ENCODE results near the gene DQX1.

The DQX1 gene

DNA sequence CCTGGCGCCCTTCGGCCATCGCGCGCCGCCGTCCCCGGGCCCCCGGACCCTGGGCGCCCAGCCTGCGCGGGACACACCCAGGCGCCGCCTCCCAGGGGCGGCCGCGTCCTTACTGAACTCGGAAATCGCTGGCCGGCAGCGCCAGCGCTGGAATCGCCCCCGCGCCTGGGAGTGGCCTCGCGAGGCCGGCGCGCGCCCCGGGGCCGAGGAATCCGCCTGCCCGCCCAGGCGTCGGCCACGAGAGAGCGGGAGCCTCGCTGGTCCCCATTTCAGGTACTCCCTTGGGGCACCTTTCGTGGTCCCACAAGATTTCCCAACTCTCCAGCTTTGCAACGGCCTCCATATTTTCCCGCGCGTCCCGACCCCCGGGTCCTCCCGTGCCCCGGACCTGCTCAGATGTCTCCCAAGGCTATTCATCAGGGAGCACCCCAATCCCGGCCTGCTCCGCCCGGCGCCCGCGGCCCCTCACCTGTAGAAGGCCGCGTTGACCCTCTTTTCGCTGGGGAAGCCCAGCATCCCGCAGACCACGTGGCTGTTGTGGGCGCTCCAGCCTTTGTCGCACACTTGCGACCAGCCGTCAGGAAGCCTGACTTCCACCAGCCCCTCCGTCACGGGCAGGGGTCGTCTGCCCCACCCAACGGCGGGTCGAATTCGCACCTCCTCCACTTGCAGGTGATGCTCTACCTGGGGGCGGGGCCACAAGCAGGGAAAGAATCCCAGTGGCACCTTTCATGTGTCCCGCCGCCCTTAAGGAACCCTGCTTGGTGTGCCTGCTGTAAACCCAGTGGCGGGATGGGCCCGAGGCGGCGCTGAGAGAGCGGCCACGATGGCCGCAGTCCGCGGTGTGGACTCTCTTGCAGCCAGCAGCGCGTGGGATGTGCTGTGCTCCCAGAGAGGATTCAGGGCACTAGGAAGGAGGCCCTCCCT lies 23.1 kb upstream of the DQX1 start (continued):
- TF ChIP-seq, protein P1, sequence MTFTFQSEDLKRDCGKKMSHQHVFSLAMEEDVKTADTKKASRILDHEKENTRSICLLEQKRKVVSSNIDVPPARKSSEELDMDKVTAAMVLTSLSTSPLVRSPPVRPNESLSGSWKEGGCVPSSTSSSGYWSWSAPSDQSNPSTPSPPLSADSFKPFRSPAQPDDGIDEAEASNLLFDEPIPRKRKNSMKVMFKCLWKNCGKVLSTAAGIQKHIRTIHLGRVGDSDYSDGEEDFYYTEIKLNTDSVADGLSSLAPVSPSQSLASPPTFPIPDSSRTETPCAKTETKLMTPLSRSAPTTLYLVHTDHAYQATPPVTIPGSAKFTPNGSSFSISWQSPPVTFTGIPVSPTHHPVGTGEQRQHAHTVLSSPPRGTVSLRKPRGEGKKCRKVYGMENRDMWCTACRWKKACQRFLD (tag by site-specific recombination; IDR thresholded peaks at IDR 0.05): no peak
- peak; percentile 39; the same call in 1 of the 2 replicates for TF ChIP-seq ZBTB48 (tag by site-specific recombination; IDR thresholded peaks at IDR 0.05)
- TF ChIP-seq ZIC2 (tag by site-specific recombination; IDR thresholded peaks at IDR 0.05): no peak
- TF ChIP-seq ZNF629 (tag by site-specific recombination; IDR thresholded peaks at IDR 0.05): no peak
- TF ChIP-seq, protein P2, sequence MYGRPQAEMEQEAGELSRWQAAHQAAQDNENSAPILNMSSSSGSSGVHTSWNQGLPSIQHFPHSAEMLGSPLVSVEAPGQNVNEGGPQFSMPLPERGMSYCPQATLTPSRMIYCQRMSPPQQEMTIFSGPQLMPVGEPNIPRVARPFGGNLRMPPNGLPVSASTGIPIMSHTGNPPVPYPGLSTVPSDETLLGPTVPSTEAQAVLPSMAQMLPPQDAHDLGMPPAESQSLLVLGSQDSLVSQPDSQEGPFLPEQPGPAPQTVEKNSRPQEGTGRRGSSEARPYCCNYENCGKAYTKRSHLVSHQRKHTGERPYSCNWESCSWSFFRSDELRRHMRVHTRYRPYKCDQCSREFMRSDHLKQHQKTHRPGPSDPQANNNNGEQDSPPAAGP (tag by site-specific recombination; IDR thresholded peaks at IDR 0.05): no peak
- TF ChIP-seq KLF7 (tag by site-specific recombination; IDR thresholded peaks at IDR 0.05; ENCODE audit: borderline replicate concordance): no peak
- TF ChIP-seq SETDB1 (IDR thresholded peaks at IDR 0.05; ENCODE audit: insufficient read length, low read length): no peak
- TF ChIP-seq ZBTB8A (tag by site-specific recombination; IDR thresholded peaks at IDR 0.05): peak; percentile 53; the same call in 1 of the 2 replicates
- TF ChIP-seq ZNF10 (tag by site-specific recombination; IDR thresholded peaks at IDR 0.05): no peak
- TF ChIP-seq ZNF19 (tag by site-specific recombination; IDR thresholded peaks at IDR 0.05; ENCODE audit: low read depth): no peak
- no peak for TF ChIP-seq ZNF560 (tag by site-specific recombination; IDR thresholded peaks at IDR 0.05; ENCODE audit: borderline replicate concordance)
- TF ChIP-seq ZNF292 (tag by site-specific recombination; IDR thresholded peaks at IDR 0.05; ENCODE audit: borderline replicate concordance, low read depth): no peak
- 0 out of 2 replicates have a peak, but pooled peaks have one; percentile 25 for TF ChIP-seq ZNF24 (tag by site-specific recombination; IDR thresholded peaks at IDR 0.05)
- TF ChIP-seq ZNF248 (tag by site-specific recombination; IDR thresholded peaks at IDR 0.05): no peak
- TF ChIP-seq, protein P3, sequence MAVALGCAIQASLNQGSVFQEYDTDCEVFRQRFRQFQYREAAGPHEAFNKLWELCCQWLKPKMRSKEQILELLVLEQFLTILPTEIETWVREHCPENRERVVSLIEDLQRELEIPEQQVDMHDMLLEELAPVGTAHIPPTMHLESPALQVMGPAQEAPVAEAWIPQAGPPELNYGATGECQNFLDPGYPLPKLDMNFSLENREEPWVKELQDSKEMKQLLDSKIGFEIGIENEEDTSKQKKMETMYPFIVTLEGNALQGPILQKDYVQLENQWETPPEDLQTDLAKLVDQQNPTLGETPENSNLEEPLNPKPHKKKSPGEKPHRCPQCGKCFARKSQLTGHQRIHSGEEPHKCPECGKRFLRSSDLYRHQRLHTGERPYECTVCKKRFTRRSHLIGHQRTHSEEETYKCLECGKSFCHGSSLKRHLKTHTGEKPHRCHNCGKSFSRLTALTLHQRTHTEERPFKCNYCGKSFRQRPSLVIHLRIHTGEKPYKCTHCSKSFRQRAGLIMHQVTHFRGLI (tag by site-specific recombination; IDR thresholded peaks at IDR 0.05): no peak
- no peak for TF ChIP-seq YY2 (tag by site-specific recombination; IDR thresholded peaks at IDR 0.05)
- TF ChIP-seq, protein P4, sequence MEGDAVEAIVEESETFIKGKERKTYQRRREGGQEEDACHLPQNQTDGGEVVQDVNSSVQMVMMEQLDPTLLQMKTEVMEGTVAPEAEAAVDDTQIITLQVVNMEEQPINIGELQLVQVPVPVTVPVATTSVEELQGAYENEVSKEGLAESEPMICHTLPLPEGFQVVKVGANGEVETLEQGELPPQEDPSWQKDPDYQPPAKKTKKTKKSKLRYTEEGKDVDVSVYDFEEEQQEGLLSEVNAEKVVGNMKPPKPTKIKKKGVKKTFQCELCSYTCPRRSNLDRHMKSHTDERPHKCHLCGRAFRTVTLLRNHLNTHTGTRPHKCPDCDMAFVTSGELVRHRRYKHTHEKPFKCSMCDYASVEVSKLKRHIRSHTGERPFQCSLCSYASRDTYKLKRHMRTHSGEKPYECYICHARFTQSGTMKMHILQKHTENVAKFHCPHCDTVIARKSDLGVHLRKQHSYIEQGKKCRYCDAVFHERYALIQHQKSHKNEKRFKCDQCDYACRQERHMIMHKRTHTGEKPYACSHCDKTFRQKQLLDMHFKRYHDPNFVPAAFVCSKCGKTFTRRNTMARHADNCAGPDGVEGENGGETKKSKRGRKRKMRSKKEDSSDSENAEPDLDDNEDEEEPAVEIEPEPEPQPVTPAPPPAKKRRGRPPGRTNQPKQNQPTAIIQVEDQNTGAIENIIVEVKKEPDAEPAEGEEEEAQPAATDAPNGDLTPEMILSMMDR (tag by site-specific recombination; IDR thresholded peaks at IDR 0.05): no peak
- no peak for TF ChIP-seq ZNF114 (tag by site-specific recombination; IDR thresholded peaks at IDR 0.05)
- TF ChIP-seq ZNF157 (tag by site-specific recombination; IDR thresholded peaks at IDR 0.05): no peak
- no peak for TF ChIP-seq KLF16 (tag by site-specific recombination; IDR thresholded peaks at IDR 0.05)
- no peak for TF ChIP-seq ZNF792 (tag by site-specific recombination; IDR thresholded peaks at IDR 0.05)
- no peak for TF ChIP-seq ZNF837 (tag by site-specific recombination; IDR thresholded peaks at IDR 0.05)
- TF ChIP-seq ZEB2 (tag by site-specific recombination; IDR thresholded peaks at IDR 0.05): peak; percentile 31; the same call in 1 of the 2 replicates
- TF ChIP-seq ZNF155 (tag by site-specific recombination; IDR thresholded peaks at IDR 0.05): no peak
- TF ChIP-seq, protein P5, sequence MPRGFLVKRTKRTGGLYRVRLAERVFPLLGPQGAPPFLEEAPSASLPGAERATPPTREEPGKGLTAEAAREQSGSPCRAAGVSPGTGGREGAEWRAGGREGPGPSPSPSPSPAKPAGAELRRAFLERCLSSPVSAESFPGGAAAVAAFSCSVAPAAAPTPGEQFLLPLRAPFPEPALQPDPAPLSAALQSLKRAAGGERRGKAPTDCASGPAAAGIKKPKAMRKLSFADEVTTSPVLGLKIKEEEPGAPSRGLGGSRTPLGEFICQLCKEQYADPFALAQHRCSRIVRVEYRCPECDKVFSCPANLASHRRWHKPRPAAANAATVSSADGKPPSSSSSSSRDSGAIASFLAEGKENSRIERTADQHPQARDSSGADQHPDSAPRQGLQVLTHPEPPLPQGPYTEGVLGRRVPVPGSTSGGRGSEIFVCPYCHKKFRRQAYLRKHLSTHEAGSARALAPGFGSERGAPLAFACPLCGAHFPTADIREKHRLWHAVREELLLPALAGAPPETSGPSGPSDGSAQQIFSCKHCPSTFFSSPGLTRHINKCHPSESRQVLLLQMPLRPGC (tag by site-specific recombination; IDR thresholded peaks at IDR 0.05): no peak
- TF ChIP-seq, protein P6, sequence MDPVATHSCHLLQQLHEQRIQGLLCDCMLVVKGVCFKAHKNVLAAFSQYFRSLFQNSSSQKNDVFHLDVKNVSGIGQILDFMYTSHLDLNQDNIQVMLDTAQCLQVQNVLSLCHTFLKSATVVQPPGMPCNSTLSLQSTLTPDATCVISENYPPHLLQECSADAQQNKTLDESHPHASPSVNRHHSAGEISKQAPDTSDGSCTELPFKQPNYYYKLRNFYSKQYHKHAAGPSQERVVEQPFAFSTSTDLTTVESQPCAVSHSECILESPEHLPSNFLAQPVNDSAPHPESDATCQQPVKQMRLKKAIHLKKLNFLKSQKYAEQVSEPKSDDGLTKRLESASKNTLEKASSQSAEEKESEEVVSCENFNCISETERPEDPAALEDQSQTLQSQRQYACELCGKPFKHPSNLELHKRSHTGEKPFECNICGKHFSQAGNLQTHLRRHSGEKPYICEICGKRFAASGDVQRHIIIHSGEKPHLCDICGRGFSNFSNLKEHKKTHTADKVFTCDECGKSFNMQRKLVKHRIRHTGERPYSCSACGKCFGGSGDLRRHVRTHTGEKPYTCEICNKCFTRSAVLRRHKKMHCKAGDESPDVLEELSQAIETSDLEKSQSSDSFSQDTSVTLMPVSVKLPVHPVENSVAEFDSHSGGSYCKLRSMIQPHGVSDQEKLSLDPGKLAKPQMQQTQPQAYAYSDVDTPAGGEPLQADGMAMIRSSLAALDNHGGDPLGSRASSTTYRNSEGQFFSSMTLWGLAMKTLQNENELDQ (tag by site-specific recombination; IDR thresholded peaks at IDR 0.05; ENCODE audit: low read depth): no peak
- no peak for TF ChIP-seq ZNF423 (tag by site-specific recombination; IDR thresholded peaks at IDR 0.05)
- TF ChIP-seq, protein P7, sequence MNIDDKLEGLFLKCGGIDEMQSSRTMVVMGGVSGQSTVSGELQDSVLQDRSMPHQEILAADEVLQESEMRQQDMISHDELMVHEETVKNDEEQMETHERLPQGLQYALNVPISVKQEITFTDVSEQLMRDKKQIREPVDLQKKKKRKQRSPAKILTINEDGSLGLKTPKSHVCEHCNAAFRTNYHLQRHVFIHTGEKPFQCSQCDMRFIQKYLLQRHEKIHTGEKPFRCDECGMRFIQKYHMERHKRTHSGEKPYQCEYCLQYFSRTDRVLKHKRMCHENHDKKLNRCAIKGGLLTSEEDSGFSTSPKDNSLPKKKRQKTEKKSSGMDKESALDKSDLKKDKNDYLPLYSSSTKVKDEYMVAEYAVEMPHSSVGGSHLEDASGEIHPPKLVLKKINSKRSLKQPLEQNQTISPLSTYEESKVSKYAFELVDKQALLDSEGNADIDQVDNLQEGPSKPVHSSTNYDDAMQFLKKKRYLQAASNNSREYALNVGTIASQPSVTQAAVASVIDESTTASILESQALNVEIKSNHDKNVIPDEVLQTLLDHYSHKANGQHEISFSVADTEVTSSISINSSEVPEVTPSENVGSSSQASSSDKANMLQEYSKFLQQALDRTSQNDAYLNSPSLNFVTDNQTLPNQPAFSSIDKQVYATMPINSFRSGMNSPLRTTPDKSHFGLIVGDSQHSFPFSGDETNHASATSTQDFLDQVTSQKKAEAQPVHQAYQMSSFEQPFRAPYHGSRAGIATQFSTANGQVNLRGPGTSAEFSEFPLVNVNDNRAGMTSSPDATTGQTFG (tag by site-specific recombination; IDR thresholded peaks at IDR 0.05; ENCODE audit: borderline replicate concordance): no peak
